ENCODE results near the gene AGAP6.
"Not testable (repeated sequence)": the region's sequence is repeated elsewhere in the genome, so short reads cannot be mapped to it uniquely, and the experiment has no call there.

DNA sequence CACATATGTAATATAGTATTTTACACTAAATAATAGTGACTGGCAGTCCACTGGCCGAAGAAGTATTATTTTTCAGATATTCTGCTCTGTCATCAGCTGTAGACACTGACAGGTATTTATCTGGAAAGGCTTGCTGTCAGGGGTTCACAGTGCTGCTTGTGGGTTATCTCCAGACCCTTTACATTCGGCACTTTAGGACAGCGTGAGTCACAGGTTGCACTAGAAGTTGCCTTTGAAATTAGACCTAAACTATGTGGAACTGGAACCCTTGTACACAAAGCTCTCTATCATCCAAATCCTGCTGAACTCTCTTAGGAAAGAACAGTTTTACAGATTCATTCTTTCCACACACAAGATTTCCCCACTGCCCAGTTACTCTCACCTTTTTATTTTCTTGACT, 16.1 kb upstream of the AGAP6 start:
- TF ChIP-seq SUZ12 (IDR thresholded peaks at IDR 0.05; ENCODE audit: extremely low read depth, insufficient read depth, insufficient read length); ZNF274 (IDR thresholded peaks at IDR 0.05; ENCODE audit: low read depth, low read length): not testable (repeated sequence)

Measured in NT2/D1 (cell line).